GM12878 (cell line): Measurements from ENCODE around the gene COPZ1. TPM values are rescaled to one million over a fixed set of nuclear protein-coding genes. Genes with fewer than 3 reads are reported as not detected.

Experiments
- ATF7 ChIP-seq: fragments of 450-650 bp; IDR thresholded peaks from 2 replicates; pipeline ENCODE4 v1.6.1; 2016; ENCODE audit warnings: low read depth, mild to moderate bottlenecking
- BHLHE40 ChIP-seq, 2 experiments: fragments of 450-650 bp in 1 of 2; IDR thresholded peaks; 2 replicates each; pipeline ENCODE4 v1.6.1; 2011 to 2017; ENCODE audit warnings: low read depth in 2 of 2, borderline replicate concordance in 1 of 2, improper control_type of control experiment in 1 of 2, low read length in 1 of 2, mild to moderate bottlenecking in 1 of 2
- CEBPB ChIP-seq, 2 experiments: fragments of 150-350 bp in 1 of 2; IDR thresholded peaks; 2 replicates each; pipeline ENCODE4 v1.6.1; 2012 to 2014; ENCODE audit warnings: low read depth in 2 of 2, low read length in 2 of 2, borderline replicate concordance in 1 of 2, inconsistent platforms in 1 of 2
- CHD1 ChIP-seq: IDR thresholded peaks from 2 replicates; pipeline ENCODE4 v1.6.1; 2012; ENCODE audit warnings: low read depth, low read length, improper control_type of control experiment
- CHD2 ChIP-seq: IDR thresholded peaks from 2 replicates; pipeline ENCODE4 v1.6.1; 2011; ENCODE audit warnings: low read depth, low read length, improper control_type of control experiment, borderline replicate concordance
- EED ChIP-seq: sonication (generic); IDR thresholded peaks from 2 replicates; pipeline ENCODE4 v1.6.1; 2016; ENCODE audit warnings: antibody characterized with exemption, low read depth
- ETV6 ChIP-seq, 2 experiments: fragments of 450-650 bp in 1 of 2; IDR thresholded peaks in 1 of 2; conservative IDR thresholded peaks in 1 of 2; 2 replicates each; pipeline ENCODE4 v1.6.1; 2014; ENCODE audit warnings: antibody characterized with exemption in 1 of 2, borderline replicate concordance in 1 of 2, low read depth in 1 of 2, mild to moderate bottlenecking in 1 of 2, moderate library complexity in 1 of 2
- GABPA ChIP-seq: IDR thresholded peaks from 2 replicates; pipeline ENCODE4 v1.6.1; 2014; ENCODE audit warnings: antibody characterized with exemption, low read depth, mild to moderate bottlenecking, inconsistent platforms
- KDM1A ChIP-seq: fragments of 200-600 bp; sonication (generic); IDR thresholded peaks from 2 replicates; pipeline ENCODE4 v1.6.1; 2016; ENCODE audit warnings: borderline replicate concordance
- MEF2A ChIP-seq: IDR thresholded peaks from 2 replicates; pipeline ENCODE4 v1.6.1; 2011; ENCODE audit warnings: low read depth, mild to moderate bottlenecking, low read length, moderate library complexity; ENCODE audit not compliant: insufficient read depth
- MTA2 ChIP-seq: fragments of 450-650 bp; IDR thresholded peaks from 2 replicates; pipeline ENCODE4 v1.6.1; 2016; ENCODE audit warnings: low read depth, mild to moderate bottlenecking, moderate library complexity
- MXI1 ChIP-seq: fragments of 150-350 bp; IDR thresholded peaks from 2 replicates; pipeline ENCODE4 v1.6.1; 2011; ENCODE audit warnings: low read depth, mild to moderate bottlenecking, inconsistent platforms, low read length, improper control_type of control experiment
- NR2F1 ChIP-seq: fragments of 450-650 bp; conservative IDR thresholded peaks from 2 replicates; pipeline ENCODE4 v1.6.1; 2017; ENCODE audit warnings: mild to moderate bottlenecking
- POLR2AphosphoS2 ChIP-seq: IDR thresholded peaks from 2 replicates; pipeline ENCODE4 v1.6.1; 2011; ENCODE audit warnings: low read depth, mild to moderate bottlenecking, low read length, improper control_type of control experiment, moderate library complexity
- RAD51 ChIP-seq: fragments of 450-650 bp; IDR thresholded peaks from 2 replicates; pipeline ENCODE4 v1.6.1; 2016; ENCODE audit warnings: moderate library complexity, mild to moderate bottlenecking, inconsistent platforms
- RB1 ChIP-seq: fragments of 450-650 bp; formaldehyde crosslinking; IDR thresholded peaks from 2 replicates; pipeline ENCODE4 v1.6.1; 2017; ENCODE audit warnings: mild to moderate bottlenecking, borderline replicate concordance
- SIX5 ChIP-seq: IDR thresholded peaks from 2 replicates; pipeline ENCODE4 v1.6.1; 2011; ENCODE audit warnings: mild to moderate bottlenecking, low read depth, low read length, moderate library complexity; ENCODE audit not compliant: severe bottlenecking
- SP1 ChIP-seq: IDR thresholded peaks from one replicate; pipeline ENCODE4 v1.6.1; 2011; ENCODE audit warnings: low read depth, low read length
- SRF ChIP-seq, 2 experiments: IDR thresholded peaks; 2 replicates each; pipeline ENCODE4 v1.6.1; 2011; ENCODE audit warnings: low read depth in 2 of 2, low read length in 2 of 2, mild to moderate bottlenecking in 1 of 2, moderate library complexity in 1 of 2
- TCF12 ChIP-seq: IDR thresholded peaks from 2 replicates; pipeline ENCODE4 v1.6.1; 2011; ENCODE audit warnings: low read depth, mild to moderate bottlenecking, low read length
- YBX1 ChIP-seq: fragments of 450-650 bp; IDR thresholded peaks from 2 replicates; pipeline ENCODE4 v1.6.1; 2016; ENCODE audit warnings: antibody characterized with exemption
- ZNF622 ChIP-seq: fragments of 450-650 bp; IDR thresholded peaks from 2 replicates; pipeline ENCODE4 v1.6.1; 2017; ENCODE audit warnings: mild to moderate bottlenecking, inconsistent platforms
- polyA plus RNA-seq, 11 experiments: library from polyadenylated mRNA; depleted of rRNA in 4 of 11; unstranded in 6 of 11; stranded (reverse) in 5 of 11; fragments of >200 nt; fragmentation: Nextera tagmentation in 4 of 11; fragmentation: Illumina TruSeq in 1 of 11; extraction: Ambion mirVana in 4 of 11; extraction: Trizol in 1 of 11; gene quantifications; 1 replicate in 1 of 11; 2 replicates in 10 of 11; pipeline versions ENCODE4 v1.2.1 to v1.2.3, GENCODE V29; 2011 to 2016; ENCODE audit warnings: inconsistent platforms in 2 of 11, missing spikeins in 2 of 11, low read depth in 1 of 11
- total RNA-seq, 4 experiments: library from RNA; depleted of rRNA in 3 of 4; stranded (reverse); fragments of >200 nt in 3 of 4; fragmentation: Illumina TruSeq in 1 of 4; extraction: Trizol in 1 of 4; gene quantifications; 2 replicates each; pipeline versions ENCODE4 v1.2.1 to v1.2.3, GENCODE V29; 2013 to 2021
- TF ChIP-seq, protein P1 (sequence below): IDR thresholded peaks from 2 replicates; pipeline ENCODE4 v1.6.1; 2011; ENCODE audit warnings: borderline replicate concordance, low read depth, mild to moderate bottlenecking, moderate library complexity, low read length; ENCODE audit not compliant: insufficient read depth, poor library complexity, severe bottlenecking
- TF ChIP-seq, protein P2 (sequence below): IDR thresholded peaks from 2 replicates; pipeline ENCODE4 v1.6.1; 2012; ENCODE audit warnings: low read depth, low read length, improper control_type of control experiment
- TF ChIP-seq, protein P3 (sequence below): fragments of 450-650 bp; IDR thresholded peaks from 2 replicates; pipeline ENCODE4 v1.6.1; 2018; ENCODE audit warnings: borderline replicate concordance, mild to moderate bottlenecking; ENCODE audit not compliant: partially characterized antibody

COPZ1 gene
- total and polyA plus RNA-seq, 10 of the 15 experiments (the other 5 are each of a cell fraction or from before 2014, with no cell fraction given), result 112 to 378 (median 184) TPM

DNA sequence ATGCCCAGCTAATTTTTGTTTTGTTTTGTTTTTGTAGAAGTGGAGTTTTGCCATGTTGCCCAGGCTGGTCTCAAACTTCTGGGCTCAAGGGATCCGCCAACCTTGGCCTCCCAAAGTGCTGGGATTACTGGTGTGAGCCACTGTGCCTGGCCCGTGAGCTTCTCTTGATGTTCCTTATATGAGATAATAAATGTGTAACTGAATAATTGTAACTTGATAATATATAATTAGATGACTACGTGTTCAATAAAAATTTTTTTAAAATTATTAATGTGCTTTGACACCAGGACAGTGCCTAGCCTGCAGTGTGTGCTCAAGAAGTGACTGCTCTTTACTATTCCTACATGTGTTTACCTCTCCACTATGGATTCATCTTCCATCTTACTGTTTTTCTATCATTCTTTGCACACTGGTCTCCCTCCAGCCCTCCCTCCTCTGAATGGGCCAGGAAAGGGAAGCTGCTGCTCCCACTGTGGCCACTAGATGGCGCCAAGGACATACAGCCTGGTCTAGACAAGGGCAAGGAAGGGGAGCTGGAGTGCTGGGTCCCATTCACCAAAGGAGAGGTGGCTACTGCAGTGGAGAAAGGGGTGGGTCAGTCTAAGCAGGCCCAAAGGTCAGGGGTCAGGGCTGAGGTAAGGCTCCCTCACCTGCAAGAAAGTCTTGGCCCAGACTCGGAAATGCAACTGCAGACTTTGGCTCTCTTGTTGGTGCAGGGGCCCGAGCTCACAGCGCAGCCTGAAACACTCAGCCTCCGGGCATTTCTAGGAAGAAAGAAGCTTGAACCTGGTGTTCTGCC is 74.3 kb downstream of the COPZ1 start (continued):
- TF ChIP-seq, protein P1, sequence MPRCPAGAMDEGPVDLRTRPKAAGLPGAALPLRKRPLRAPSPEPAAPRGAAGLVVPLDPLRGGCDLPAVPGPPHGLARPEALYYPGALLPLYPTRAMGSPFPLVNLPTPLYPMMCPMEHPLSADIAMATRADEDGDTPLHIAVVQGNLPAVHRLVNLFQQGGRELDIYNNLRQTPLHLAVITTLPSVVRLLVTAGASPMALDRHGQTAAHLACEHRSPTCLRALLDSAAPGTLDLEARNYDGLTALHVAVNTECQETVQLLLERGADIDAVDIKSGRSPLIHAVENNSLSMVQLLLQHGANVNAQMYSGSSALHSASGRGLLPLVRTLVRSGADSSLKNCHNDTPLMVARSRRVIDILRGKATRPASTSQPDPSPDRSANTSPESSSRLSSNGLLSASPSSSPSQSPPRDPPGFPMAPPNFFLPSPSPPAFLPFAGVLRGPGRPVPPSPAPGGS, result no peak
- TF ChIP-seq ZNF622, result no peak
- peak in 1 of 2 experiments; percentile 41; a peak in 1 of 4 replicates for TF ChIP-seq BHLHE40 (IDR thresholded peaks at IDR 0.05; ENCODE audit: borderline replicate concordance in 1 of 2, low read depth in 2 of 2, low read length in 1 of 2)
- no peak for TF ChIP-seq SIX5
- TF ChIP-seq ATF7, result no peak
- no peak for TF ChIP-seq MXI1
- no peak for TF ChIP-seq CHD1
- no peak for TF ChIP-seq TCF12
- no peak for TF ChIP-seq MEF2A
- 0 out of 2 replicates have a peak, but pooled peaks have one; percentile 20 for TF ChIP-seq NR2F1
- TF ChIP-seq RB1, result peak; percentile 69; the same call in 1 of the 2 replicates
- TF ChIP-seq SP1, result no peak
- no peak for TF ChIP-seq CEBPB (IDR thresholded peaks at IDR 0.05; ENCODE audit: borderline replicate concordance in 1 of 2, low read depth in 2 of 2, low read length in 2 of 2)
- no peak for TF ChIP-seq KDM1A
- no peak for TF ChIP-seq EED
- no peak for TF ChIP-seq RAD51
- TF ChIP-seq MTA2, result no peak
- no peak for TF ChIP-seq POLR2AphosphoS2
- TF ChIP-seq, protein P2, sequence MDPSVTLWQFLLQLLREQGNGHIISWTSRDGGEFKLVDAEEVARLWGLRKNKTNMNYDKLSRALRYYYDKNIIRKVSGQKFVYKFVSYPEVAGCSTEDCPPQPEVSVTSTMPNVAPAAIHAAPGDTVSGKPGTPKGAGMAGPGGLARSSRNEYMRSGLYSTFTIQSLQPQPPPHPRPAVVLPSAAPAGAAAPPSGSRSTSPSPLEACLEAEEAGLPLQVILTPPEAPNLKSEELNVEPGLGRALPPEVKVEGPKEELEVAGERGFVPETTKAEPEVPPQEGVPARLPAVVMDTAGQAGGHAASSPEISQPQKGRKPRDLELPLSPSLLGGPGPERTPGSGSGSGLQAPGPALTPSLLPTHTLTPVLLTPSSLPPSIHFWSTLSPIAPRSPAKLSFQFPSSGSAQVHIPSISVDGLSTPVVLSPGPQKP, result no peak
- TF ChIP-seq YBX1, result no peak
- no peak for TF ChIP-seq ETV6 (conservative IDR thresholded peaks at IDR 0.05 in 1 of 2, IDR thresholded peaks at IDR 0.05 in 1 of 2; ENCODE audit: borderline replicate concordance in 1 of 2, low read depth in 1 of 2)
- 0 out of 4 replicates have a peak, but pooled peaks of 1 of the 2 experiments have one; percentile 33 for TF ChIP-seq SRF (IDR thresholded peaks at IDR 0.05; ENCODE audit: low read depth in 2 of 2, low read length in 2 of 2)
- TF ChIP-seq, protein P3, sequence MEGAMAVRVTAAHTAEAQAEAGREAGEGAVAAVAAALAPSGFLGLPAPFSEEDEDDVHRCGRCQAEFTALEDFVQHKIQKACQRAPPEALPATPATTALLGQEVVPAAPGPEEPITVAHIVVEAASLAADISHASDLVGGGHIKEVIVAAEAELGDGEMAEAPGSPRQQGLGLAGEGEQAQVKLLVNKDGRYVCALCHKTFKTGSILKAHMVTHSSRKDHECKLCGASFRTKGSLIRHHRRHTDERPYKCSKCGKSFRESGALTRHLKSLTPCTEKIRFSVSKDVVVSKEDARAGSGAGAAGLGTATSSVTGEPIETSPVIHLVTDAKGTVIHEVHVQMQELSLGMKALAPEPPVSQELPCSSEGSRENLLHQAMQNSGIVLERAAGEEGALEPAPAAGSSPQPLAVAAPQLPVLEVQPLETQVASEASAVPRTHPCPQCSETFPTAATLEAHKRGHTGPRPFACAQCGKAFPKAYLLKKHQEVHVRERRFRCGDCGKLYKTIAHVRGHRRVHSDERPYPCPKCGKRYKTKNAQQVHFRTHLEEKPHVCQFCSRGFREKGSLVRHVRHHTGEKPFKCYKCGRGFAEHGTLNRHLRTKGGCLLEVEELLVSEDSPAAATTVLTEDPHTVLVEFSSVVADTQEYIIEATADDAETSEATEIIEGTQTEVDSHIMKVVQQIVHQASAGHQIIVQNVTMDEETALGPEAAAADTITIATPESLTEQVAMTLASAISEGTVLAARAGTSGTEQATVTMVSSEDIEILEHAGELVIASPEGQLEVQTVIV, result no peak
- TF ChIP-seq GABPA, result no peak
- 0 out of 2 replicates have a peak, but pooled peaks have one; percentile 25 for TF ChIP-seq CHD2
